LNCAP (cell line): ENCODE data around the gene CCDC40.

Experiments
- CTCF ChIP-seq: fragments of 450-650 bp; IDR thresholded peaks from 2 replicates; pipeline ENCODE4 v1.5.1; 2017; ENCODE audit warnings: mild to moderate bottlenecking

The CCDC40 gene

GRCh38 chr17:80035937-80036714, at the start of gene CCDC40:
CCDC40 (plus strand) TSS chr17:80036642; CDS start chr17:80036663, 21 bp downstream.
- TF ChIP-seq CTCF = no peak

GRCh38 chr17:79987187-79987934, 49.1 kb upstream of the CCDC40 start:
- TF ChIP-seq CTCF = no peak

GRCh38 chr17:79987935-79988184, 48.6 kb upstream of the CCDC40 start:
- TF ChIP-seq CTCF = no peak

GRCh38 chr17:79988185-79988971, 48.1 kb upstream of the CCDC40 start:
- TF ChIP-seq CTCF = no peak

GRCh38 chr17:79989106-79989835, 47.2 kb upstream of the CCDC40 start:
- no peak for TF ChIP-seq CTCF

GRCh38 chr17:79990051-79990592, 46.3 kb upstream of the CCDC40 start:
- TF ChIP-seq CTCF = no peak

- TF ChIP-seq CTCF = no peak
These were observed 45.7 kb upstream of the CCDC40 start for GRCh38 chr17:79990704-79991103.
